ENCODE data around the gene SELENOP. TPM values are rescaled to one million over a fixed set of nuclear protein-coding genes. Genes with fewer than 3 reads are reported as not detected.
"Not testable (repeated sequence)": the region's sequence is repeated elsewhere in the genome, so short reads cannot be mapped to it uniquely, and the experiment has no call there.

SELENOP gene
- total RNA-seq, 1 donor from 2014 or later: 65.5 TPM

DNA sequence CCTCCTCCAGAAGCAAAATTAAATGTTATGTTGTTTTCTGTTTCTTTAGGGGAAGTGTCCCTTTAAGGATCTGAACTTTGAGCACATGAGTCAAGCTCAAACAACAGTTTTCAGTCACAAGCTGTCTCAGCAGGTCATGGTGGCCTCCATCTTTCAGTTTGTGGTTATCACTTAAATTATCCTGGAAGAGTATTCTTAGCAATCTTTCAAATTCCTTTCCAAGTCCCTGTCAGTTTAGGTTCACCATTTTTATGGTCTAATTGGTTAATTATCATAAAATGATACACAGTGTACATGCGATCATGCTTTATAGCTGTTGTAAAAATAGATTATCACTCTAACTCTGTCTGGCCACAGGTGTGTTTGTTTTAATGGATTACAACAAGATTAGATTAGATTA is 43.1 kb upstream of the SELENOP start:
- Mint-ChIP-seq H3K4me3 (no peak overlapping the region), H3K4me1 (ENCODE audit: unreplicated experiment) (no peaks in the 10 kb centered on the region), H3K36me3 (no peaks in the 10 kb centered on the region), H3K27ac (no peak overlapping the region), H3K27me3 (no peaks in the 10 kb centered on the region), H3K9me3 (no peaks in the 10 kb centered on the region)
- TF ChIP-seq, protein P1, sequence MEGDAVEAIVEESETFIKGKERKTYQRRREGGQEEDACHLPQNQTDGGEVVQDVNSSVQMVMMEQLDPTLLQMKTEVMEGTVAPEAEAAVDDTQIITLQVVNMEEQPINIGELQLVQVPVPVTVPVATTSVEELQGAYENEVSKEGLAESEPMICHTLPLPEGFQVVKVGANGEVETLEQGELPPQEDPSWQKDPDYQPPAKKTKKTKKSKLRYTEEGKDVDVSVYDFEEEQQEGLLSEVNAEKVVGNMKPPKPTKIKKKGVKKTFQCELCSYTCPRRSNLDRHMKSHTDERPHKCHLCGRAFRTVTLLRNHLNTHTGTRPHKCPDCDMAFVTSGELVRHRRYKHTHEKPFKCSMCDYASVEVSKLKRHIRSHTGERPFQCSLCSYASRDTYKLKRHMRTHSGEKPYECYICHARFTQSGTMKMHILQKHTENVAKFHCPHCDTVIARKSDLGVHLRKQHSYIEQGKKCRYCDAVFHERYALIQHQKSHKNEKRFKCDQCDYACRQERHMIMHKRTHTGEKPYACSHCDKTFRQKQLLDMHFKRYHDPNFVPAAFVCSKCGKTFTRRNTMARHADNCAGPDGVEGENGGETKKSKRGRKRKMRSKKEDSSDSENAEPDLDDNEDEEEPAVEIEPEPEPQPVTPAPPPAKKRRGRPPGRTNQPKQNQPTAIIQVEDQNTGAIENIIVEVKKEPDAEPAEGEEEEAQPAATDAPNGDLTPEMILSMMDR (conservative IDR thresholded peaks at IDR 0.05): no peak
- no peak for DNase-seq (ENCODE audit: extremely low spot score, unreplicated experiment)

DNA sequence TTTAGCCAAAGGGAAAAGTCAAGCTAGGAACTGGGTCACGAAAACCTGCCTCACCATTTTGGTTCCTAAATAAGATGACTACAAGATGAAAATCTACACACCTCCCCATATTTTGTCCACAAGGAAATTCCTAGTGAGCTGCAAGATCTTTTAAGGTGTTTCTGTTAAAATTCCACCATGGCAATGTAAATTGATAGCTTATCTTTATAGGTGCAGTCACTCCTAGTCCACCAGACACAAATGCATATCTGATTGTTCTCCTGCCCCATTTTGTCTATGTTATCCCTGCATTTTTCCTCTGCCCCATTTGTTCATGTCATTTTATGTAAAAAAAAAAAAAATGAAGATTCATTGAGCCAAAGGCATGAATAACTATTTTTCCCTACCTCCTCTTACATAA is 41.1 kb upstream of the SELENOP start:
- no peaks in the 10 kb centered on the region for H3K27me3 Mint-ChIP-seq
- TF ChIP-seq, protein P1 (conservative IDR thresholded peaks at IDR 0.05): no peak
- H3K27ac Mint-ChIP-seq: no peak overlapping the region

DNA sequence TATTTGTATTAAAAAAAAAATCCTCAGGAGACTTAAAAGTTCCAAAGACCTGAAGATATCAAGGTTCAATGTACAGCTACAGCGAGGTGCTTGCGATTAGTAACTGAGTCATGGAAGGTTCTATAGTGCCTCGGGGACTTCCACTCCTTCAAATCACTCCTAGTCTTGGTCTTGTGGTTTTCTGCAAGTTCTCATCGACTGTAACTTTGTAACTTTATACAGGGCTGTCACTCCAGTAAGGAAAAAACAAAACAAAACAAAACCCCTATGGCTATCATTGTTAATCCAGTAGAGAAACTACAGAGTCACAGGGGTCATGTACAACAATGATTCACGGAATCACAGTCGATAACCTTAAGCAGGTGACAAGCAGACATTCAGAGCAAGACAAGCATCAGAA is 39.8 kb upstream of the SELENOP start:
- H3K27ac Mint-ChIP-seq: peak overlapping the region; percentile 71
- no peaks in the 10 kb centered on the region for H3K4me1 Mint-ChIP-seq (ENCODE audit: unreplicated experiment)
- H3K27me3 Mint-ChIP-seq: no peaks in the 10 kb centered on the region
- no peaks in the 10 kb centered on the region for H3K9me3 Mint-ChIP-seq
- DNase-seq (ENCODE audit: extremely low spot score, unreplicated experiment): no peak
- H3K4me3 Mint-ChIP-seq: no peak overlapping the region
- TF ChIP-seq, protein P1 (conservative IDR thresholded peaks at IDR 0.05): no peak
- H3K36me3 Mint-ChIP-seq: no peaks in the 10 kb centered on the region

More for the DNA sequence above, 41.1 kb upstream of the SELENOP start:
- no peak for DNase-seq (ENCODE audit: extremely low spot score, unreplicated experiment)
- H3K9me3 Mint-ChIP-seq: no peaks in the 10 kb centered on the region
- H3K36me3 Mint-ChIP-seq: no peaks in the 10 kb centered on the region
- H3K4me3 Mint-ChIP-seq: no peak overlapping the region
- no peaks in the 10 kb centered on the region for H3K4me1 Mint-ChIP-seq (ENCODE audit: unreplicated experiment)

DNA sequence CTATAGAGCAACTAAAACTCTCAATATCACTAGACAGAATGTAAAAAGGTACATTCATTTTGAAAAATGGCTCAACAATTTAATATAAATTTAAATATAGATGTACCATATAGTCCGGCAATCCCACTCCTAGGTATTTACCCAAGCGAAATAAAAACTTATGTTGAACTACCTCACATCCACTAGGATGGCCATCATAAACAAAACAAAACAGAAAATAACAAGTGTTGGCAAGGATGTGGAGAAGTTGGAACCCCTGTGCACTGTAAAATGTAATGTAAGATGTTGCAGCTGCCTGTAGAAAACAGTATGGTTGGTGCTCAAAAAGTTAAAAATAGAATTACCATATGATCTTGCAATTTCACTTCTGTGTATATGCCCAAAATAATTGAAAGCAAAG is 36.9 kb upstream of the SELENOP start:
- no peaks in the 10 kb centered on the region for H3K4me1 Mint-ChIP-seq (ENCODE audit: unreplicated experiment)
- H3K27me3 Mint-ChIP-seq: no peaks in the 10 kb centered on the region
- no peak overlapping the region for H3K27ac Mint-ChIP-seq
- TF ChIP-seq, protein P1 (conservative IDR thresholded peaks at IDR 0.05): no peak
- H3K4me3 Mint-ChIP-seq: no peak overlapping the region
- no peaks in the 10 kb centered on the region for H3K9me3 Mint-ChIP-seq
- no peaks in the 10 kb centered on the region for H3K36me3 Mint-ChIP-seq
- no peak for DNase-seq (ENCODE audit: extremely low spot score, unreplicated experiment)

GRCh38 chr5:42844408-42844807 is 32.7 kb upstream of the SELENOP start:
- H3K36me3 Mint-ChIP-seq; H3K4me1 Mint-ChIP-seq (ENCODE audit: unreplicated experiment); H3K9me3 Mint-ChIP-seq; H3K27me3 Mint-ChIP-seq; H3K27ac Mint-ChIP-seq; DNase-seq (ENCODE audit: extremely low spot score, unreplicated experiment); H3K4me3 Mint-ChIP-seq: not testable (repeated sequence)

GRCh38 chr5:42843675-42844292 is 32.1 kb upstream of the SELENOP start:
- no peaks in the 10 kb centered on the region for H3K36me3 Mint-ChIP-seq
- no peak overlapping the region for H3K27ac Mint-ChIP-seq
- no peaks in the 10 kb centered on the region for H3K9me3 Mint-ChIP-seq
- H3K27me3 Mint-ChIP-seq: no peaks in the 10 kb centered on the region
- H3K4me1 Mint-ChIP-seq (ENCODE audit: unreplicated experiment): peaks cover 5% of the 10 kb centered on the region
- no peak for DNase-seq (ENCODE audit: extremely low spot score, unreplicated experiment)
- no peak overlapping the region for H3K4me3 Mint-ChIP-seq
- TF ChIP-seq, protein P1 (conservative IDR thresholded peaks at IDR 0.05): no peak

All from type B pancreatic cell (in vitro differentiated cells).